ENCODE results near the gene CRMP1. TPM values are rescaled to one million over a fixed set of nuclear protein-coding genes. Genes with fewer than 3 reads are reported as not detected.

Gene CRMP1
- total and polyA plus RNA-seq, 9 of the 15 experiments (the other 6 are each of a cell fraction or from before 2014, with no cell fraction given) = 0.03 to 0.04 TPM; not detected in 7

GRCh38 chr4:5874811-5875449 lies 18.0 kb downstream of the CRMP1 start (continued):
- TF ChIP-seq, protein P1, sequence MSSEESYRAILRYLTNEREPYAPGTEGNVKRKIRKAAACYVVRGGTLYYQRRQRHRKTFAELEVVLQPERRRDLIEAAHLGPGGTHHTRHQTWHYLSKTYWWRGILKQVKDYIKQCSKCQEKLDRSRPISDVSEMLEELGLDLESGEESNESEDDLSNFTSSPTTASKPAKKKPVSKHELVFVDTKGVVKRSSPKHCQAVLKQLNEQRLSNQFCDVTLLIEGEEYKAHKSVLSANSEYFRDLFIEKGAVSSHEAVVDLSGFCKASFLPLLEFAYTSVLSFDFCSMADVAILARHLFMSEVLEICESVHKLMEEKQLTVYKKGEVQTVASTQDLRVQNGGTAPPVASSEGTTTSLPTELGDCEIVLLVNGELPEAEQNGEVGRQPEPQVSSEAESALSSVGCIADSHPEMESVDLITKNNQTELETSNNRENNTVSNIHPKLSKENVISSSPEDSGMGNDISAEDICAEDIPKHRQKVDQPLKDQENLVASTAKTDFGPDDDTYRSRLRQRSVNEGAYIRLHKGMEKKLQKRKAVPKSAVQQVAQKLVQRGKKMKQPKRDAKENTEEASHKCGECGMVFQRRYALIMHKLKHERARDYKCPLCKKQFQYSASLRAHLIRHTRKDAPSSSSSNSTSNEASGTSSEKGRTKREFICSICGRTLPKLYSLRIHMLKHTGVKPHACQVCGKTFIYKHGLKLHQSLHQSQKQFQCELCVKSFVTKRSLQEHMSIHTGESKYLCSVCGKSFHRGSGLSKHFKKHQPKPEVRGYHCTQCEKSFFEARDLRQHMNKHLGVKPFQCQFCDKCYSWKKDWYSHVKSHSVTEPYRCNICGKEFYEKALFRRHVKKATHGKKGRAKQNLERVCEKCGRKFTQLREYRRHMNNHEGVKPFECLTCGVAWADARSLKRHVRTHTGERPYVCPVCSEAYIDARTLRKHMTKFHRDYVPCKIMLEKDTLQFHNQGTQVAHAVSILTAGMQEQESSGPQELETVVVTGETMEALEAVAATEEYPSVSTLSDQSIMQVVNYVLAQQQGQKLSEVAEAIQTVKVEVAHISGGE (CRISPR knock-in tag; IDR thresholded peaks at IDR 0.05) = no peak
- TF ChIP-seq CCNT2 (IDR thresholded peaks at IDR 0.05; ENCODE audit: borderline replicate concordance, extremely low read depth, insufficient read length, low read depth, low read length) = no peak

DNA sequence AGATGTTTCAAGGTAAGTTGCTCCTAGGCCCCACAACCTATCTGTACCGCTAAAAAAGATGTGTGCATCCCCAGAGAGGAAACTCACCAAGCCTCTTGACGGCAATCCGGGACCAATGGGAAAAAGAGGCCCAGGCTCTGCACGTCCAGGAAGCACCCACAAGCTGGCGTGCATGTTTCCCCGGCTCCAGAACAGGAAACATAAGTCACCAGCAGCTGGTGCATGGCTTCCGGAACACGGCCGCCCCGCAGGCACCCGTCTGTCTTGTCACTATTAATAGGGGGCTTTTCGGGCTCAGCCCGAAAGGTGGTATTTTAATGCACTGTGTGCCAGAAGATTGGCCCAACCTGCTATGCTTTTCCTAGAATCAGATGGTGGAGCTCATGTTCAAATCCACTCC lies 22.2 kb downstream of the CRMP1 start:
- CTCF ChIA-PET (ENCODE audit: low intra/inter-chr PET ratio) = no interaction called here
- H3K27me3 ChIP-seq (ENCODE audit: control insufficient read depth in 2 of 2, insufficient read depth in 2 of 2, low read length in 2 of 2) = peaks cover 6 to 25% of the 10 kb centered on the region in 2 experiments; a peak in 3 of 5 replicates
- no peaks in the 10 kb centered on the region for H3K4me1 ChIP-seq (replicated peaks in 1 of 2; ENCODE audit: control insufficient read depth in 2 of 2, insufficient read depth in 2 of 2, low read length in 2 of 2)
- no peak overlapping the region for H3K9ac ChIP-seq (ENCODE audit: insufficient read depth in 1 of 2, low read depth in 2 of 2, low read length in 2 of 2)
- H3K27ac ChIP-seq (ENCODE audit: extremely low read depth, low read depth, low read length) = no peak overlapping the region
- 4% methylated on average over 11 of the region's 13 CpGs for WGBS (ENCODE audit: insufficient coverage, low coverage, missing lambda C conversion rate)
- no peak for FAIRE-seq
- no peak overlapping the region for H3K4me2 ChIP-seq (ENCODE audit: insufficient read depth, low read length)
- POLR2A ChIA-PET = interaction anchor here (0.6 to 0.9 kb wide), 2 partner anchors 26 to 64 kb away, joined by 3 read pairs; no protein-coding TSS in a partner anchor
- no peak overlapping the region for H2AFZ ChIP-seq (ENCODE audit: low read depth, low read length)
- no TSS peak for BruUV-seq (replicated peaks)
- in situ Hi-C loops (cut with MboI) = no loop called here
- H3K9me3 ChIP-seq (replicated peaks; ENCODE audit: control insufficient read depth, insufficient read depth, low read depth, low read length) = no peaks in the 10 kb centered on the region
- no peaks in the 10 kb centered on the region for H3K36me3 ChIP-seq (ENCODE audit: control insufficient read depth, insufficient read depth, low read length)
- intact Hi-C loops (cut with micrococcal nuclease) = no loop called here
- no peak for ATAC-seq
- no peaks in the 10 kb centered on the region for H3K9me1 ChIP-seq (ENCODE audit: control insufficient read depth, insufficient read depth, low read length)
- H3K79me2 ChIP-seq (ENCODE audit: control insufficient read depth, insufficient read depth, low read length) = no peaks in the 10 kb centered on the region
- no peak overlapping the region for H3K4me3 ChIP-seq
- DNase-seq (ENCODE audit: extremely low read depth in 1 of 4, low spot score in 3 of 4) = no peak
- no peaks in the 10 kb centered on the region for H4K20me1 ChIP-seq (replicated peaks; ENCODE audit: control insufficient read depth, insufficient read depth, low read length)
- no peak for TF ChIP-seq NELFE (IDR thresholded peaks at IDR 0.05; ENCODE audit: insufficient read depth, insufficient read length)
- TF ChIP-seq FIP1L1 (IDR thresholded peaks at IDR 0.05; ENCODE audit: low read depth, low read length, poor library complexity, severe bottlenecking) = no peak
- TF ChIP-seq, protein P2, sequence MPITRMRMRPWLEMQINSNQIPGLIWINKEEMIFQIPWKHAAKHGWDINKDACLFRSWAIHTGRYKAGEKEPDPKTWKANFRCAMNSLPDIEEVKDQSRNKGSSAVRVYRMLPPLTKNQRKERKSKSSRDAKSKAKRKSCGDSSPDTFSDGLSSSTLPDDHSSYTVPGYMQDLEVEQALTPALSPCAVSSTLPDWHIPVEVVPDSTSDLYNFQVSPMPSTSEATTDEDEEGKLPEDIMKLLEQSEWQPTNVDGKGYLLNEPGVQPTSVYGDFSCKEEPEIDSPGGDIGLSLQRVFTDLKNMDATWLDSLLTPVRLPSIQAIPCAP (CRISPR knock-in tag; IDR thresholded peaks at IDR 0.05; ENCODE audit: borderline replicate concordance) = no peak
- no peak for TF ChIP-seq FOXK1 (CRISPR knock-in tag; IDR thresholded peaks at IDR 0.05; ENCODE audit: borderline replicate concordance)
- TF ChIP-seq HMG20B (CRISPR knock-in tag; IDR thresholded peaks at IDR 0.05) = no peak
- TF ChIP-seq, protein P3, sequence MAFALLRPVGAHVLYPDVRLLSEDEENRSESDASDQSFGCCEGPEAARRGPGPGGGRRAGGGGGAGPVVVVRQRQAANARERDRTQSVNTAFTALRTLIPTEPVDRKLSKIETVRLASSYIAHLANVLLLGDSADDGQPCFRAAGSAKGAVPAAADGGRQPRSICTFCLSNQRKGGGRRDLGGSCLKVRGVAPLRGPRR (CRISPR knock-in tag; IDR thresholded peaks at IDR 0.05) = no peak
- no peak for TF ChIP-seq SRSF3 (IDR thresholded peaks at IDR 0.05; ENCODE audit: insufficient read depth, low read length)
- TF ChIP-seq ZNF12 (CRISPR knock-in tag; IDR thresholded peaks at IDR 0.05) = no peak
- no peak for TF ChIP-seq CBFB (CRISPR knock-in tag; IDR thresholded peaks at IDR 0.05)
- no peak for TF ChIP-seq ZFP36 (IDR thresholded peaks at IDR 0.05; ENCODE audit: low read depth, low read length, partially characterized antibody)
- TF ChIP-seq, protein P4, sequence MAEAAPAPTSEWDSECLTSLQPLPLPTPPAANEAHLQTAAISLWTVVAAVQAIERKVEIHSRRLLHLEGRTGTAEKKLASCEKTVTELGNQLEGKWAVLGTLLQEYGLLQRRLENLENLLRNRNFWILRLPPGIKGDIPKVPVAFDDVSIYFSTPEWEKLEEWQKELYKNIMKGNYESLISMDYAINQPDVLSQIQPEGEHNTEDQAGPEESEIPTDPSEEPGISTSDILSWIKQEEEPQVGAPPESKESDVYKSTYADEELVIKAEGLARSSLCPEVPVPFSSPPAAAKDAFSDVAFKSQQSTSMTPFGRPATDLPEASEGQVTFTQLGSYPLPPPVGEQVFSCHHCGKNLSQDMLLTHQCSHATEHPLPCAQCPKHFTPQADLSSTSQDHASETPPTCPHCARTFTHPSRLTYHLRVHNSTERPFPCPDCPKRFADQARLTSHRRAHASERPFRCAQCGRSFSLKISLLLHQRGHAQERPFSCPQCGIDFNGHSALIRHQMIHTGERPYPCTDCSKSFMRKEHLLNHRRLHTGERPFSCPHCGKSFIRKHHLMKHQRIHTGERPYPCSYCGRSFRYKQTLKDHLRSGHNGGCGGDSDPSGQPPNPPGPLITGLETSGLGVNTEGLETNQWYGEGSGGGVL (CRISPR knock-in tag; IDR thresholded peaks at IDR 0.05) = no peak
